Measurements from ENCODE around the gene VDAC1. TPM values are rescaled to one million over a fixed set of nuclear protein-coding genes. Genes with fewer than 3 reads are reported as not detected.

The VDAC1 gene
- 438 and 451 TPM in 2 replicates for total RNA-seq

GRCh38 chr5:134004626-134005416 is at the start of gene VDAC1:
Gene VDAC1, minus strand, starts transcription at chr5:134004975. Its CDS starts 11,963 bp downstream, at chr5:133993012.

GRCh38 chr5:133968204-133968980 is 36.4 kb downstream of the VDAC1 start, which contains the start of gene C5orf15:
Gene C5orf15, minus strand, starts transcription at chr5:133968625. Its CDS starts 41 bp downstream, at chr5:133968584.

Other genes starting within 250 kb of the VDAC1 start
- 74.2 and 84.6 TPM in 2 replicates for gene C5orf15, start 36.4 kb downstream of the VDAC1 start, total RNA-seq
- gene TCF7, start 109.7 kb upstream of the VDAC1 start, total RNA-seq = 0.40 and 0.98 TPM in 2 replicates
- gene SKP1, start 172.0 kb upstream of the VDAC1 start, total RNA-seq = 377 and 406 TPM in 2 replicates
- gene PPP2CA, start 221.1 kb upstream of the VDAC1 start, total RNA-seq = 68.2 and 70.4 TPM in 2 replicates